Fibroblast of the aortic adventitia (primary cell): Measurements from ENCODE around the gene SLIT1. TPM values are rescaled to one million over a fixed set of nuclear protein-coding genes. Genes with fewer than 3 reads are reported as not detected.

Experiments used
- DNase-seq: peaks from one replicate; pipeline ENCODE4 v3.0.0-alpha.2; 2010; ENCODE audit warnings: low read depth
- H3K4me3 ChIP-seq: 2 replicates; pipeline ENCODE4 v1.5.1; 2011; ENCODE audit warnings: low read depth, mild to moderate bottlenecking, control low read depth, low read length, moderate library complexity
- CTCF ChIP-seq: IDR thresholded peaks from 2 replicates; pipeline ENCODE4 v1.5.1; 2011; ENCODE audit warnings: mild to moderate bottlenecking, low read length, control low read depth, inconsistent platforms; ENCODE audit not compliant: insufficient read depth
- total RNA-seq: library from RNA; depleted of rRNA; stranded (reverse); fragments of >200 nt; gene quantifications from 2 replicates; pipeline ENCODE4 v1.2.3, GENCODE V29; 2012; ENCODE audit warnings: low replicate concordance

Gene SLIT1
- total RNA-seq, 1 donor = 0.09 TPM

GRCh38 chr10:97159646-97160305, 26.0 kb downstream of the SLIT1 start:
- no peak for DNase-seq
- TF ChIP-seq CTCF = no peak

GRCh38 chr10:97157578-97158095, 28.1 kb downstream of the SLIT1 start:
- no peak overlapping the region for H3K4me3 ChIP-seq
- no peak for DNase-seq
- TF ChIP-seq CTCF = no peak

More at GRCh38 chr10:97159646-97160305, 26.0 kb downstream of the SLIT1 start:
- H3K4me3 ChIP-seq = no peak overlapping the region

GRCh38 chr10:97154781-97155180, 31.0 kb downstream of the SLIT1 start:
- TF ChIP-seq CTCF = no peak
- DNase-seq = no peak
- no peak overlapping the region for H3K4me3 ChIP-seq

GRCh38 chr10:97154162-97154561, 31.6 kb downstream of the SLIT1 start:
- TF ChIP-seq CTCF = no peak
- H3K4me3 ChIP-seq = no peak overlapping the region
- no peak for DNase-seq

- DNase-seq = no peak
- TF ChIP-seq CTCF = no peak
Measured at GRCh38 chr10:97153270-97153850, 32.4 kb downstream of the SLIT1 start.

GRCh38 chr10:97151307-97151914, 34.3 kb downstream of the SLIT1 start:
- no peak for DNase-seq
- H3K4me3 ChIP-seq = no peak overlapping the region
- no peak for TF ChIP-seq CTCF

More at GRCh38 chr10:97153270-97153850, 32.4 kb downstream of the SLIT1 start:
- H3K4me3 ChIP-seq = no peak overlapping the region
